HEK293T (cell line): ENCODE results near the gene PLD1.
"Not testable (repeated sequence)": the region's sequence is repeated elsewhere in the genome, so short reads cannot be mapped to it uniquely, and the experiment has no call there.

ENCODE experiments used
- CTCF ChIA-PET: fragments of 350-600 bp; formaldehyde crosslinking; extraction: SDS; loops from one replicate; lab custom pipeline; 2021; ENCODE audit warnings: antibody characterized with exemption, inconsistent platforms; lab: Yijun Ruan, JAX
- POLR2A ChIA-PET: fragments of 350-600 bp; formaldehyde crosslinking; extraction: SDS; loops from one replicate; lab custom pipeline; 2020; ENCODE audit warnings: antibody characterized with exemption, inconsistent platforms; lab: Yijun Ruan, JAX
- DNase-seq: peaks from one replicate; pipeline ENCODE4 v3.0.0; 2012; ENCODE audit warnings: mixed read lengths; ENCODE audit errors: extremely low spot score
- ARNT ChIP-seq: fragments of 450-650 bp; IDR thresholded peaks from 2 replicates; pipeline ENCODE4 v1.6.1; 2017; ENCODE audit warnings: mild to moderate bottlenecking
- BHLHE40 ChIP-seq: fragments of 450-650 bp; IDR thresholded peaks from 2 replicates; pipeline ENCODE4 v1.6.1; 2016; ENCODE audit warnings: mild to moderate bottlenecking, moderate library complexity, borderline replicate concordance
- CTBP1 ChIP-seq: fragments of 450-650 bp; IDR thresholded peaks from 2 replicates; pipeline ENCODE4 v1.6.1; 2016; ENCODE audit warnings: borderline replicate concordance
- ELF4 ChIP-seq: fragments of 450-650 bp; IDR thresholded peaks from 2 replicates; pipeline ENCODE4 v1.6.1; 2017; ENCODE audit warnings: antibody characterized with exemption
- FOXA1 ChIP-seq: fragments of 450-650 bp; IDR thresholded peaks from 2 replicates; pipeline ENCODE4 v1.6.1; 2016; ENCODE audit warnings: mild to moderate bottlenecking
- FOXK2 ChIP-seq: fragments of 450-650 bp; IDR thresholded peaks from 2 replicates; pipeline ENCODE4 v1.6.1; 2016; ENCODE audit warnings: mild to moderate bottlenecking
- FOXM1 ChIP-seq: fragments of 450-650 bp; IDR thresholded peaks from 2 replicates; pipeline ENCODE4 v1.6.1; 2017; ENCODE audit warnings: mild to moderate bottlenecking, borderline replicate concordance
- HDGF ChIP-seq: fragments of 450-650 bp; IDR thresholded peaks from 2 replicates; pipeline ENCODE4 v1.6.1; 2017; ENCODE audit warnings: antibody characterized with exemption, borderline replicate concordance
- L3MBTL2 ChIP-seq: fragments of 450-650 bp; conservative IDR thresholded peaks from 2 replicates; pipeline ENCODE4 v1.6.1; 2016; ENCODE audit warnings: mild to moderate bottlenecking
- LEF1 ChIP-seq: fragments of 450-650 bp; IDR thresholded peaks from 2 replicates; pipeline ENCODE4 v1.6.1; 2017; ENCODE audit warnings: mild to moderate bottlenecking, borderline replicate concordance
- NFRKB ChIP-seq: fragments of 450-650 bp; IDR thresholded peaks from 2 replicates; pipeline ENCODE4 v1.6.1; 2016; ENCODE audit warnings: mild to moderate bottlenecking, moderate library complexity
- SP1 ChIP-seq: fragments of 450-650 bp; IDR thresholded peaks from 2 replicates; pipeline ENCODE4 v1.6.1; 2017
- SUZ12 ChIP-seq: fragments of 450-650 bp; IDR thresholded peaks from 2 replicates; pipeline ENCODE4 v1.6.1; 2016; ENCODE audit warnings: mild to moderate bottlenecking
- TARDBP ChIP-seq: fragments of 450-650 bp; IDR thresholded peaks from 2 replicates; pipeline ENCODE4 v1.6.1; 2016
- ZNF384 ChIP-seq: fragments of 450-650 bp; IDR thresholded peaks from 2 replicates; pipeline ENCODE4 v1.6.1; 2016
- TF ChIP-seq, protein P1 (sequence below): fragments of 450-650 bp; IDR thresholded peaks from 2 replicates; pipeline ENCODE4 v1.6.1; 2016

PLD1 gene

DNA sequence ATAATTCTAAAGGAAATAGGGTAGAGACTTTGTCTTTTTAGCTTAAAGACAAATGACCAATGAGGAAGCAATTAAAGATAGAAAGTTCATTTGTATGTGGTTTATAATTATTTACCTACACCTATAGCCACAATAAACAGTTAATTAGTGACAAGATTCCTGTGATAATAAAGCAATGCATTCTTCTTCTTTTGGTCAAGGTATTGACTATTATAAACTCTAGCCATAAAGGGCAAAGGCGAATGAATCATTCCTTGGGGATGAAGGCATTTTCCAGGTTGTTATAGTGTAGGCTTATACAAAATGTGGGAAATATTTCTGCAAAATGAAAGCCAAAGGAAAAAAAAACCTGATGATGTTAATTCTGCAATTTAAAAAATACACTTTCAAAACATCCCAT is 115.4 kb downstream of the PLD1 start:
- TF ChIP-seq HDGF (no peak), ZNF384 (no peak), ELF4 (no peak)
- CTCF ChIA-PET = no interaction called here
- DNase-seq = no peak
- POLR2A ChIA-PET = no interaction called here

DNA sequence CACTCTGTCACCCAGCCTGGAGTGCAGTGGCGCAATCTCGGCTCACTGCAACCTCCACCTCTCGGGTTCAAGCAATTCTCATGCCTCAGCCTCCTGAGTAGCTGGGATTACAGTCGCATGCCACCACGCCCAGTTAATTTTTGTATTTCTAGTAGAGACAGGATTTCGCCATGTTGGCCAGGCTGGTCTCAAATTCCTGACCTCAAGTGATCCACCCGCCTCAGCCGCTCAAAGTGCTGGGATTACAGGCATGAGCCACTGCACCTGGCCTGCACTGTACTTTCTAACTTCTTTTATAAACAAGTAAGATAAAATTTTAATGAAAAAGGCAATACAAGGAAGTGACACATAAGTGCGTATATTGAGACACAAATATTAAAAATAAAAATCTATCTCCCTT is 117.7 kb downstream of the PLD1 start:
- CTCF ChIA-PET = interaction anchor here (0.6 kb wide), 1 partner anchor 198 kb away, joined by 3 read pairs; no protein-coding TSS in a partner anchor
- POLR2A ChIA-PET, DNase-seq: not testable (repeated sequence)

DNA sequence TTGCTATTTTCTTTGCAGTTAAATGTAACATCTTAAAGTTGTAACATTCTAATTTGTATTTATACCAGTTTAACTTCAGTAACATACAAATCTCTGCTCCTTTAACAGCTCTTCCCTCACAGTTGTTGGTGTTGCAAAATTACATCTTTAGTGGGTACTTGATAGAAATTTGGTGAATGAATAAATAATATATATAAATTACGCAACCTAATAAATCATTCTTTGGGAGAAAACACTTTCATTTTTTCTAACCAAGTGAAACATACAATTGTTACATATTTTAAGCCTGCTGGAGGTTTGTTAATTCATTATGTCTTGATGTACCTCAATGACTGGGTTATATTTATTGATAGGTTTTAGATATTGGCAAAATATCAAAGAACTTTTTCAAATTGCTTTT is 118.8 kb downstream of the PLD1 start:
- TF ChIP-seq, protein P1, sequence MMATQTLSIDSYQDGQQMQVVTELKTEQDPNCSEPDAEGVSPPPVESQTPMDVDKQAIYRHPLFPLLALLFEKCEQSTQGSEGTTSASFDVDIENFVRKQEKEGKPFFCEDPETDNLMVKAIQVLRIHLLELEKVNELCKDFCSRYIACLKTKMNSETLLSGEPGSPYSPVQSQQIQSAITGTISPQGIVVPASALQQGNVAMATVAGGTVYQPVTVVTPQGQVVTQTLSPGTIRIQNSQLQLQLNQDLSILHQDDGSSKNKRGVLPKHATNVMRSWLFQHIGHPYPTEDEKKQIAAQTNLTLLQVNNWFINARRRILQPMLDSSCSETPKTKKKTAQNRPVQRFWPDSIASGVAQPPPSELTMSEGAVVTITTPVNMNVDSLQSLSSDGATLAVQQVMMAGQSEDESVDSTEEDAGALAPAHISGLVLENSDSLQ = no peak
- TF ChIP-seq TARDBP = no peak
- no peak for TF ChIP-seq ELF4
- no peak for TF ChIP-seq FOXA1
- no peak for TF ChIP-seq FOXK2
- TF ChIP-seq CTBP1 = no peak
- no peak for TF ChIP-seq NFRKB
- TF ChIP-seq ZNF384 = no peak
- TF ChIP-seq SP1 = no peak
- no peak for TF ChIP-seq FOXM1
- no peak for TF ChIP-seq SUZ12
- TF ChIP-seq BHLHE40 = no peak
- TF ChIP-seq LEF1 = no peak
- TF ChIP-seq L3MBTL2 = no peak
- TF ChIP-seq ARNT = no peak
- no peak for TF ChIP-seq HDGF
- CTCF ChIA-PET = no interaction called here
- POLR2A ChIA-PET = no interaction called here
- DNase-seq = no peak

DNA sequence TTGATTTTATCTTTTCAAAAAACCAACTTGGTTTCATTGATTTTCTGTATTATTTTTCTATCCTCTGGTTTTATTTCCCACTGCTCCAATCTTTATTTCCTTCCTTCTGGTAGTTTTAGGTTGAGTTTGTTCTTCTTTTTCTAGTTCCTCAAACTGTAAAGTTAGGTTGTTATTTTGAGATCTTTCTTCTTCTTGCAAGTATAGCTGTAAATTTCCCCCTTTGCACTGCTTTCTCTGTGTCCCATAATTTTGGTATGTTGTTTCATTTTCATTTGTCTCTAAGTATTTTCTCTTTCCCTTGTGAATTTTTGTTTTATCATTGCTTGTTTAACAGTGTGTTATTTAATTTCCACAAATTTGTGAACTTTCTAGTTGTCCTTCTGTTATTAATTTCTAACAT is 120.0 kb downstream of the PLD1 start:
- no peak for DNase-seq
- POLR2A ChIA-PET = no interaction called here
- CTCF ChIA-PET = no interaction called here
- TF ChIP-seq SUZ12 (no peak), FOXM1 (no peak)

DNA sequence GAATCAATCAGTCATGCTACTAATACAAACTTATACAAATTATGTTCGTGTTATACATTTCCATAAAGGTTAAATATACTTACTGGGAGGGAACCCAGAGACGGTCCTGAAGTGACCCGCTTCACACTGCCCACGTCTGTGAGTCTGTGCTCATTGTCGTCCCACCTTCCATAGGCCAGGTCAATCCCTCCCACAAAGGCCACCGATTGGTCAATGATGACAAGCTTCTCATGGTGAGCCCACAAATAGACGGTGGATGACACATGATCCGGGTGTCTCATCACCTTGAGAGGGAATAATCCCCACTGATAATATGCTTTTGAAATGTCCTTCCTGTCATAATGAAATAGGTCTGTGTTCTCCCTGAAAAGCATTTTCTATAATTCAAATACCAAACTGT is 121.7 kb downstream of the PLD1 start:
- no peak for DNase-seq
- TF ChIP-seq CTBP1 (no peak), ELF4 (no peak), HDGF (no peak), TARDBP (no peak), NFRKB (no peak), L3MBTL2 (no peak), FOXM1 (no peak), ARNT (no peak), BHLHE40 (no peak), LEF1 (no peak), FOXA1 (no peak), SP1 (no peak), FOXK2 (no peak)
- POLR2A ChIA-PET = no interaction called here
- CTCF ChIA-PET = no interaction called here

DNA sequence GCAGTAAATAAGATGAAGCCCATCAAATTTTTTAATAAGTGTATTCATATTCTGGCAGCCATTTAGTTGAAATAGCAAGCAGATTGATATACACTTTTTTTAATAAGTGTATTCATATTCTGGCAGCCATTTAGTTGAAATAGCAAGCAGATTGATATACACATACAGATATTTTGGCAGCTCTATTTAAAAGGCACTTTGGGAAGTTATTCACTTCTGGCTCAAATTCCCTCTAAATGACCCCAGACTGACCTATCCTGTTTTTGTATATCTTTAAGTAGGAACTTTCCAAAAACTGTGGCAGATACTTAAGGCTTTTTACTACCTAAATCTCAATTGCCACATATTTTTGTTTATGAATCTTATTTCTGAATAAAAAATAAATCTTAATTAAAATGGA is 122.3 kb downstream of the PLD1 start:
- no peak for DNase-seq
- CTCF ChIA-PET = no interaction called here
- POLR2A ChIA-PET = no interaction called here
- no peak for TF ChIP-seq ARNT
- TF ChIP-seq CTBP1 = no peak
- no peak for TF ChIP-seq FOXM1
- no peak for TF ChIP-seq SUZ12
- TF ChIP-seq TARDBP = no peak
- no peak for TF ChIP-seq ELF4
- TF ChIP-seq L3MBTL2 = no peak
- no peak for TF ChIP-seq ZNF384
- no peak for TF ChIP-seq BHLHE40
- TF ChIP-seq HDGF = no peak
- TF ChIP-seq, protein P1 = no peak
- no peak for TF ChIP-seq FOXK2
- TF ChIP-seq FOXA1 = no peak
- TF ChIP-seq NFRKB = no peak
- TF ChIP-seq SP1 = no peak
- TF ChIP-seq LEF1 = no peak

DNA sequence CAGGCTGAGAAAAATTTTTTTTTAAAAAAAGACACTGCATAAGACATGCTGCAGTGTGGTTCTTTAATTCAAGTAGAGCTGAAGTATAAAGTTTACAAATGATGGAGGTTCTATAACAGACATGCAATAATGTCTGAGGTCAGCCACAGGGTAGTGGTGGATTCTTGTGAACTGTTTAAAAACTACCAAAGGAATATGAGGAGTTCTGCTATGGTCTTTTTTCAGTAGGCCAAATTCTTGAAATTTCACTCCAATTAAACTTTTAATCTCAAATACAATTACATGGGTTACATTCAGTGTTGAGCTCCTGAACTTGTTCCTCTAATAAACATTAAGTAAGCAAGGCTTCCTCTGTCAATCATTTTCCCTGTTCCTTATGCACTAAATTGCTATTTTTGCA is 122.7 kb downstream of the PLD1 start:
- ChIA-PET CTCF (no interaction called here), POLR2A (no interaction called here)
- DNase-seq = no peak
- no peak for TF ChIP-seq FOXA1
- no peak for TF ChIP-seq SUZ12
- TF ChIP-seq, protein P1 = peak; percentile 46; the same call in 1 of the 2 replicates
- TF ChIP-seq LEF1 = no peak
